Measurements from ENCODE around the gene LPP.

Gene LPP

DNA sequence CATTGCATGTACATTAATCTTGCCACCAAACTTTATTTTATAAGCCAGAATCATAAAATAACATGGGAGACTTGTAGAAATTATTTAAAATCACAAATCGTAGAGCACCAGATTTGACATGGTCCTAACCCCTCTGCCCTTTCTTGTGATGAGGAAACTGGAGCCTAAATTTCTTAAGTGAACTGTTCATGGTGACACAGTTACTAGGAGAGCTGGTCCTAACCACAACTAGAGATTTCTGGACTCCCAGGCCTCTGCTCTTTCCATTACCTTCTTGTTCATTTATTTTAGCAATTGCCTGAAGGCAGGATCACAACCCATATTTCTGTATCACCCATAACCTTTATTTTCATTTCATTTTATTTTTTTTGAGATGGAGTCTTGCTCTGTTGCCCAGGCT lies 352.5 kb downstream of the LPP start:
- H3K27ac ChIP-seq (ENCODE audit: low read depth, low read length) = no peak overlapping the region

DNA sequence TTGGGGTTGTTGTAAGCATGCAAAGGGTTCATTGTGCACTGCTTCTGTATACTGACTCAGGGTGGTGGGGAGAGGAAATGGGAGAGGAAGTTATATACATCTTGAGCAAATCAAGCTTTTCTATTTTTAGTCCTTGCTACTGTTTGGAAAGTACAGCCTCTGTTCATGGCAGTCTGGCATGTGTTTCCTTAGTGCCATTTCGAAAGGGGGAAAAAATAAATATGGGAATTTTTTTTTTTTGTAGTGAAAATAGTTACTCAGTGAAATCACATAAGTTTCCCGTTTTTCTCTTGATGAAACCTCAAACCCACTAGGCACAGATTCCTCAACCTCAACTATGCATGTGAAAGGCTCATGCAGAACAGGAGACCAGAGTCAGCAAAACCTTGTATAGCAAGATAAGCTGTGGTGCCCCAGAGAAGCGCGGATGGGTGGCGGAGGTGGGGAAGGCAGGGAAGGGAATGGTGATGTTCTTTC lies 353.3 kb downstream of the LPP start:
- Histone ChIP-seq H3K27ac (ENCODE audit: low read depth, low read length) (no peak overlapping the region), H4K20me1 (ENCODE audit: control insufficient read depth, insufficient read depth, low read depth, low read length) (no peaks in the 10 kb centered on the region)

More for the DNA sequence above, 352.5 kb downstream of the LPP start:
- H3K4me2 ChIP-seq (ENCODE audit: low read length) = no peak overlapping the region
- H3K79me2 ChIP-seq (ENCODE audit: control insufficient read depth, low read length) = 0 out of 2 replicates have a peak, but pooled peaks cover 2% of the 10 kb centered on the region
- H3K36me3 ChIP-seq (ENCODE audit: control insufficient read depth, low read length) = peaks cover 4% of the 10 kb centered on the region
- H3K4me1 ChIP-seq (ENCODE audit: control insufficient read depth, low read length) = peaks cover 32% of the 10 kb centered on the region
- H3K27me3 ChIP-seq (ENCODE audit: control insufficient read depth, low read length) = no peaks in the 10 kb centered on the region
- no peaks in the 10 kb centered on the region for H3K9me2 ChIP-seq (replicated peaks; ENCODE audit: control insufficient read depth, low read length)
- H4K20me1 ChIP-seq (ENCODE audit: control insufficient read depth, insufficient read depth, low read depth, low read length) = no peaks in the 10 kb centered on the region
- H3F3A ChIP-seq (ENCODE audit: control insufficient read depth, insufficient read depth) = no peaks in the 10 kb centered on the region
- H3K4me3 ChIP-seq (ENCODE audit: low read length) = no peak overlapping the region
- TF ChIP-seq EZH2phosphoT487 (IDR thresholded peaks at IDR 0.05; ENCODE audit: borderline replicate concordance, low read length) = no peak
- TF ChIP-seq, protein P1, sequence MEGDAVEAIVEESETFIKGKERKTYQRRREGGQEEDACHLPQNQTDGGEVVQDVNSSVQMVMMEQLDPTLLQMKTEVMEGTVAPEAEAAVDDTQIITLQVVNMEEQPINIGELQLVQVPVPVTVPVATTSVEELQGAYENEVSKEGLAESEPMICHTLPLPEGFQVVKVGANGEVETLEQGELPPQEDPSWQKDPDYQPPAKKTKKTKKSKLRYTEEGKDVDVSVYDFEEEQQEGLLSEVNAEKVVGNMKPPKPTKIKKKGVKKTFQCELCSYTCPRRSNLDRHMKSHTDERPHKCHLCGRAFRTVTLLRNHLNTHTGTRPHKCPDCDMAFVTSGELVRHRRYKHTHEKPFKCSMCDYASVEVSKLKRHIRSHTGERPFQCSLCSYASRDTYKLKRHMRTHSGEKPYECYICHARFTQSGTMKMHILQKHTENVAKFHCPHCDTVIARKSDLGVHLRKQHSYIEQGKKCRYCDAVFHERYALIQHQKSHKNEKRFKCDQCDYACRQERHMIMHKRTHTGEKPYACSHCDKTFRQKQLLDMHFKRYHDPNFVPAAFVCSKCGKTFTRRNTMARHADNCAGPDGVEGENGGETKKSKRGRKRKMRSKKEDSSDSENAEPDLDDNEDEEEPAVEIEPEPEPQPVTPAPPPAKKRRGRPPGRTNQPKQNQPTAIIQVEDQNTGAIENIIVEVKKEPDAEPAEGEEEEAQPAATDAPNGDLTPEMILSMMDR (IDR thresholded peaks at IDR 0.05; ENCODE audit: low read depth, low read length, poor library complexity, severe bottlenecking) = no peak
- H3K9me3 ChIP-seq (ENCODE audit: control insufficient read depth, insufficient read depth, low read length) = peaks cover 10% of the 10 kb centered on the region; the same call in 1 of the 2 replicates

DNA sequence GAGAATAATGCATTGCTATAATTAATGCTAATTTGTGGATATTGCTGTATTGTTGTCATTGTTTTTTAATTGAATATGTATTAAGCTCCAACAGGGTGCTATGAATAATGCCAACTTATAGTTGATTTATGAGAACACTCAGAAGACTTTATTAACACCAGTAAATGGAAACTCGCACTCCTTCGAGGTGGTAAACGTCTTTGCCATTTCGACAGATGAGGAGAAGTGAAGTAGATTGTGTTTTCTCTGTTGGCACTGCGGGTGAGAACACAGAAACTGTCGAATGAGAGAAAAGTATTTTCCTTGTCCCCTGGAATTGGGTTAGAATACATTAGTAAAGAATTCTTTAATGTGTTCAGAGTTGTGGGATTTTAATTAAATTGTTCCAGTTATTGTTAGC lies 354.5 kb downstream of the LPP start:
- Histone ChIP-seq H3K9me3 (ENCODE audit: control insufficient read depth, insufficient read depth, low read length) (peaks cover 10% of the 10 kb centered on the region; the same call in 1 of the 2 replicates), H4K20me1 (ENCODE audit: control insufficient read depth, insufficient read depth, low read depth, low read length) (no peaks in the 10 kb centered on the region), H3K79me2 (ENCODE audit: control insufficient read depth, low read length) (0 out of 2 replicates have a peak, but pooled peaks cover 2% of the 10 kb centered on the region), H3K9me2 (replicated peaks; ENCODE audit: control insufficient read depth, low read length) (no peaks in the 10 kb centered on the region), H3K4me1 (ENCODE audit: control insufficient read depth, low read length) (peaks cover 32% of the 10 kb centered on the region), H3K27me3 (ENCODE audit: control insufficient read depth, low read length) (no peaks in the 10 kb centered on the region), H3K4me3 (ENCODE audit: low read length) (no peak overlapping the region), H3F3A (ENCODE audit: control insufficient read depth, insufficient read depth) (no peaks in the 10 kb centered on the region), H3K36me3 (ENCODE audit: control insufficient read depth, low read length) (peaks cover 4% of the 10 kb centered on the region), H3K27ac (ENCODE audit: low read depth, low read length) (no peak overlapping the region), H3K4me2 (ENCODE audit: low read length) (no peak overlapping the region)
- TF ChIP-seq EZH2phosphoT487 (IDR thresholded peaks at IDR 0.05; ENCODE audit: borderline replicate concordance, low read length) = no peak

More for the DNA sequence above, 353.3 kb downstream of the LPP start:
- Histone ChIP-seq H3K36me3 (ENCODE audit: control insufficient read depth, low read length) (peaks cover 4% of the 10 kb centered on the region), H3K4me1 (ENCODE audit: control insufficient read depth, low read length) (peaks cover 32% of the 10 kb centered on the region), H3K79me2 (ENCODE audit: control insufficient read depth, low read length) (0 out of 2 replicates have a peak, but pooled peaks cover 2% of the 10 kb centered on the region), H3K4me2 (ENCODE audit: low read length) (peak overlapping the region; percentile 42), H3F3A (ENCODE audit: control insufficient read depth, insufficient read depth) (no peaks in the 10 kb centered on the region), H3K9me3 (ENCODE audit: control insufficient read depth, insufficient read depth, low read length) (peaks cover 10% of the 10 kb centered on the region; the same call in 1 of the 2 replicates), H3K4me3 (ENCODE audit: low read length) (0 out of 2 replicates have a peak overlapping the region, but pooled peaks have one; percentile 24), H3K27me3 (ENCODE audit: control insufficient read depth, low read length) (no peaks in the 10 kb centered on the region), H3K9me2 (replicated peaks; ENCODE audit: control insufficient read depth, low read length) (no peaks in the 10 kb centered on the region)
- TF ChIP-seq, protein P1 (IDR thresholded peaks at IDR 0.05; ENCODE audit: low read depth, low read length, poor library complexity, severe bottlenecking) = no peak
- no peak for TF ChIP-seq EZH2phosphoT487 (IDR thresholded peaks at IDR 0.05; ENCODE audit: borderline replicate concordance, low read length)

DNA sequence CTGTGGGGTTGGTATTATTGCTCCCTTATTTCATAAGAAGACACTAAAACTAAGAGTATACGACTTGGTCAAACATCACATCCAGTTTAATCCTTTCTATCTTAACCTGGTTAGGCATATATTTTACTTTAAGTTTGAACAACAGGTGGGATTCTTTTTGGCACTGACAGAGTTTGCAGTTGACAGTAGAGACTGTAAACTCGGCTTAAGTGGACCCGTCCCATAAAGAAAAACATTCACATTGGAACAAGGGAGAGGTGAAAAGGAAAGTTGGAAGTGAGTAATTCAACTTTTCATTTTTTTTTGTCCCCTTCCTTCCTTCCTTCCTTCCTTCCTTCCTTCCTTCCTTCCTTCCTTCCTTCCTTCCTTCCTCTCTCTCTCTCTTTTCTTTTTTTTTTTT lies 355.4 kb downstream of the LPP start:
- Histone ChIP-seq H3K4me3 (ENCODE audit: low read length) (no peak overlapping the region), H3K4me2 (ENCODE audit: low read length) (no peak overlapping the region)
- no peak for TF ChIP-seq EZH2phosphoT487 (IDR thresholded peaks at IDR 0.05; ENCODE audit: borderline replicate concordance, low read length)
- TF ChIP-seq, protein P1 (IDR thresholded peaks at IDR 0.05; ENCODE audit: low read depth, low read length, poor library complexity, severe bottlenecking) = no peak

More for the DNA sequence above, 355.4 kb downstream of the LPP start:
- no peaks in the 10 kb centered on the region for H4K20me1 ChIP-seq (ENCODE audit: control insufficient read depth, insufficient read depth, low read depth, low read length)
- no peaks in the 10 kb centered on the region for H3K27me3 ChIP-seq (ENCODE audit: control insufficient read depth, low read length)
- peaks cover 32% of the 10 kb centered on the region for H3K4me1 ChIP-seq (ENCODE audit: control insufficient read depth, low read length)
- no peaks in the 10 kb centered on the region for H3K9me2 ChIP-seq (replicated peaks; ENCODE audit: control insufficient read depth, low read length)
- 0 out of 2 replicates have a peak, but pooled peaks cover 2% of the 10 kb centered on the region for H3K79me2 ChIP-seq (ENCODE audit: control insufficient read depth, low read length)
- no peak overlapping the region for H3K27ac ChIP-seq (ENCODE audit: low read depth, low read length)
- no peaks in the 10 kb centered on the region; the same call in 1 of the 2 replicates for H3K36me3 ChIP-seq (ENCODE audit: control insufficient read depth, low read length)
- peaks cover 3% of the 10 kb centered on the region; the same call in 1 of the 2 replicates for H3K9me3 ChIP-seq (ENCODE audit: control insufficient read depth, insufficient read depth, low read length)
- H3F3A ChIP-seq (ENCODE audit: control insufficient read depth, insufficient read depth) = no peaks in the 10 kb centered on the region
